Naive thymus-derived CD8-positive, alpha-beta T cell (primary cell): ENCODE data around the gene SLFN14. TPM values are rescaled to one million over a fixed set of nuclear protein-coding genes. Genes with fewer than 3 reads are reported as not detected.
"Not testable (repeated sequence)": the region's sequence is repeated elsewhere in the genome, so short reads cannot be mapped to it uniquely, and the experiment has no call there.

Experiments used
- ATAC-seq, 2 donors: fragments of 150-1000 bp; cut with Tn5 transposase in 1 of 2; sonication (Bioruptor Pico), chemical (Tn5 transposase) in 1 of 2; 1 replicate in 1 of 2; 2 replicates in 1 of 2; pipeline ENCODE4 v1.10.0; 2021; ENCODE audit warnings: mild to moderate bottlenecking in 2 of 2, moderate library complexity in 2 of 2
- POLR2A ChIA-PET: fragments of 350-600 bp; sonication (Branson Sonifier 250); formaldehyde crosslinking; loops from one replicate; lab custom pipeline; 2021; ENCODE audit warnings: antibody characterized with exemption; lab: Charles Lee
- DNase-seq, 10 donors: peaks; one replicate each; pipeline versions ENCODE4 v3.0.0 to v3.0.0-alpha.2; 2020 to 2022
- H3K27ac Mint-ChIP-seq, 10 donors: one replicate each; pipeline ENCODE4 v1.8.0; 2020 to 2022; ENCODE audit warnings: mild to moderate bottlenecking in 10 of 10, mixed read lengths in 10 of 10, moderate library complexity in 4 of 10, inconsistent platforms in 1 of 10
- H3K27me3 Mint-ChIP-seq, 5 donors: one replicate each; pipeline ENCODE4 v1.8.0; 2021 to 2022; ENCODE audit warnings: mixed read lengths in 5 of 5
- H3K36me3 Mint-ChIP-seq, 3 donors: one replicate each; pipeline ENCODE4 v1.8.0; 2020 to 2022; ENCODE audit warnings: mixed read lengths in 3 of 3, mild to moderate bottlenecking in 2 of 3, inconsistent platforms in 1 of 3
- H3K4me1 Mint-ChIP-seq, 4 donors: one replicate each; pipeline ENCODE4 v1.8.0; 2021 to 2022; ENCODE audit warnings: mixed read lengths in 4 of 4
- H3K4me3 Mint-ChIP-seq, 10 donors: one replicate each; pipeline ENCODE4 v1.8.0; 2020 to 2022; ENCODE audit warnings: mild to moderate bottlenecking in 10 of 10, mixed read lengths in 10 of 10, moderate library complexity in 6 of 10, inconsistent platforms in 1 of 10
- H3K9me3 Mint-ChIP-seq, 9 donors: one replicate each; pipeline ENCODE4 v1.8.0; 2020 to 2022; ENCODE audit warnings: mixed read lengths in 9 of 9, mild to moderate bottlenecking in 3 of 9, inconsistent platforms in 1 of 9, moderate library complexity in 1 of 9
- polyA plus RNA-seq, 3 donors: library from polyadenylated mRNA; unstranded; fragments of 300-500 nt; fragmentation: Illumina TruSeq; gene quantifications; one replicate each; pipeline ENCODE4 v1.2.3, GENCODE V29; 2021
- total RNA-seq, 8 experiments: library from RNA in 2 of 8; stranded (reverse) in 2 of 8; gene quantifications; one replicate each; pipeline ENCODE4 v1.2.3 and lab custom pipeline; 2021 to 2026

Gene SLFN14
- total and polyA plus RNA-seq, 5 experiments from 2014 or later = 0.06 to 0.33 (median 0.13) TPM; not detected in 2

DNA sequence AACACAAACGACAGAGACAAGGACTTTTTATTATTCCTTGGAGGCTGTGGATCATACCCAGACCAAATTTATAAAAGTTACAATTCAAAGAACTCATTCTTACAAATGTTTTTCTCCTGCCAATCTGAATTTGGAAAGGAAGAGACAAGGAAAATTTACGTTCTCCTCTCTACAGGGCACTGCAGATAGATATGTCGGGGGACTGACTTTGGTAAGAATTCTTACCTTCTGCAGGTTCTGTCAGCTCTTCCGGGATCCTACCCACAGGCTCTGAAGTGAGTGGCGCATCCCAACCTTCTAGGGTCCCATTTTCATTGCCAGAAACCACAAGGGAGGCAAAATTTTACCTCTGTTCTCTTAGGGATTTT, 21.0 kb downstream of the SLFN14 start:
- no peaks in the 10 kb centered on the region for H3K9me3 Mint-ChIP-seq
- DNase-seq (no peak), ATAC-seq (no peak)
- no peaks in the 10 kb centered on the region for H3K27me3 Mint-ChIP-seq
- POLR2A ChIA-PET = interaction anchor here (0.6 to 11.9 kb wide), 17 partner anchors 9 to 453 kb away, joined by 3 to 153 read pairs (median 4); partner anchors contain the start of genes PEX12, SLFN11, SLFN12 and SLFN13
- peak overlapping the region; percentile 90 to 100 (median 95) for H3K27ac Mint-ChIP-seq
- H3K36me3 Mint-ChIP-seq = peaks cover 2 to 11% (median 6%) of the 10 kb centered on the region in 3 donors
- H3K4me1 Mint-ChIP-seq = peaks cover 18 to 65% (median 52%) of the 10 kb centered on the region in 4 donors
- peak overlapping the region; percentile 64 to 98 (median 88) for H3K4me3 Mint-ChIP-seq

DNA sequence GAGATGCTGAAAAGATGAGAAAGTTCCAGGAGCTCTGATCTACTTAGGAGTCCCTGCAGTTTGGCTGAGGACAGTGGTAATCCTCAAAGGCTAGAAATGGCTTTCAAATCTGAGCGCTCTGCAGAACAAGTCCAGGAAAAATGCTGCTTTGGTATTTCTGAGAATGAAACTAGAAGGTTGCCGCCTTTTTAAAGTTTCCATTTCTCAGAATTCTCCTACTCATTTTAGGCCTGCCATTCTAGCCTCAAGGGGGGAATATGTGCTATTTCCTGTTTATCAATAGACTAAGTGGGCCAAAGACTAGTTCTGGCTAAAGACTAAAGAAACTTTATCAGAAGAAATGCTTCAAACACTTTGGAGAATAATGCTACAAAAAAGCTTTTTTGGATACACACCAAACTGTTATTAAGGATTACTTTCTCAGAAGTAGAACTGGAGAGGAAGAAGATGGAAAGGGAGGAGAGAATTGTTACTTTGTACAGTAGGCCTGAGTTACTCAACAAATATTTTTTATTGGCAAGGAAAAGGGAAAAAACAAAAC, 22.9 kb downstream of the SLFN14 start, which contains the start of gene SLFN12L:
TSS of gene SLFN12L (minus strand) at position 78 of the 541 bp plus-strand sequence. CDS start 15,314 bp downstream, outside the sequence.
- Mint-ChIP-seq H3K36me3 (peaks cover 6 to 16% (median 15%) of the 10 kb centered on the region in 3 donors), H3K27me3 (no peaks in the 10 kb centered on the region), H3K4me1 (peaks cover 23 to 65% (median 56%) of the 10 kb centered on the region in 4 donors), H3K27ac (peak within 1 kb of the TSS; percentile 67 to 100 (median 95)), H3K4me3 (peak within 1 kb of the TSS; percentile 70 to 94 (median 91)), H3K9me3 (no peaks in the 10 kb centered on the region)
- DNase-seq (peak in 3 of 10 donors; percentile 27 to 61 (median 50)), ATAC-seq (peak; percentile 16 to 20)
- POLR2A ChIA-PET = interaction anchor here (0.7 to 11.9 kb wide), 17 partner anchors 16 to 376 kb away, joined by 3 to 153 read pairs (median 4); partner anchors contain the start of genes PEX12, SLFN11 and SLFN5

DNA sequence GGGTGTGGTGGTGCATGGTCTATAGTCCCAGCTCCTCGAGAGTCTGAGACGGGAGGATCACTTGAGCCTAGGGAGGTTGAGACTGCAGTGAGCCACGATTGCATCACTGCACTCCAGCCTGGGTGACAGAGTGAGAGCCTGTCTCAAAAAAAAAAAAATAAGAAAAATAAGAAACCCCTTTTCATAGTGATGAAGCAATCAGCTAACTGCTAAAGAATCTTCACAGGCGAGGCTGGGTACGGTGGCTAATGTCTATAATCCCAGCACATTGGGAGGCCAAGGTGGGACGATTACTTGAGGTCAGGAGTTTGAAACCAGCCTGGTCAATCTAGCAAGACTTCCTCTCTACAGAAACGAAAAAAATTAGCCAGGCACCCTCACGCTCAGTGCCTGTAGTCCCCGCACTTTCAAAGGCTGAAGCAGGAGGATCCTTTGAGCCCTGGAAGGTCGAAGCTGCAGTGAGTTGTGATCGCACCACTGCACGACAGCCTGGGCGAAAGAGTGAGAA, 23.9 kb downstream of the SLFN14 start:
- Mint-ChIP-seq H3K27me3 (no peaks in the 10 kb centered on the region), H3K4me3 (peak overlapping the region; percentile 70 to 94 (median 91)), H3K27ac (peak overlapping the region; percentile 67 to 100 (median 95)), H3K36me3 (peaks cover 6 to 16% (median 16%) of the 10 kb centered on the region in 3 donors), H3K4me1 (peaks cover 23 to 69% (median 66%) of the 10 kb centered on the region in 4 donors), H3K9me3 (no peaks in the 10 kb centered on the region)
- POLR2A ChIA-PET = interaction anchor here (0.5 to 11.9 kb wide), 21 partner anchors 15 to 376 kb away, joined by 3 to 153 read pairs (median 4); partner anchors contain the start of genes HEATR9, PEX12, SLFN11 and SLFN13
- ATAC-seq = peak; percentile 39 to 40
- DNase-seq = peak in 3 of 10 donors; percentile 13 to 29 (median 22)

DNA sequence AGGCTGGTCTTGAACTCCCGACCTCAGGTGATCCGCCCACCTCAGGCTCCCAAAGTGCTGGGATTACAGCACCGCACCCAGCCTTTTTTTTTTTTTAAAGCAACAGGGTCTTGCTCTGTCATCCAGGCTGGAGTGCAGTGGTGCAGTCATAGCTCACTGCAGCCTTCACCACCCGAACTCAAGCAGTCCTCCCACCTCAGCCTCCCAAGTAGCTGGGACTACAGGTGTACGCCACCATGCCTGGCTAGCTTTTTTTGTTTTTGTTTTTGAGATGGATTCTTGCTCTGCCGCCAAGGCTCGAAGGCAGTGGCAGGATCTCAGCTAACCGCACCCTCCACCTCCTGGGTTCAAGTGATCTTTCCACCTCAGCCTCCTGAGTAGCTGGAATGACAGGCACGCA, 25.2 kb downstream of the SLFN14 start:
- DNase-seq, H3K9me3 Mint-ChIP-seq, ATAC-seq, H3K27me3 Mint-ChIP-seq: not testable (repeated sequence)
- peak overlapping the region; percentile 70 to 94 (median 91) for H3K4me3 Mint-ChIP-seq
- peaks cover 26 to 68% (median 65%) of the 10 kb centered on the region in 4 donors for H3K4me1 Mint-ChIP-seq
- peak overlapping the region; percentile 67 to 100 (median 95) for H3K27ac Mint-ChIP-seq
- H3K36me3 Mint-ChIP-seq = peaks cover 8 to 21% (median 16%) of the 10 kb centered on the region in 3 donors
- POLR2A ChIA-PET = interaction anchor here (0.7 to 11.9 kb wide), 13 partner anchors 48 to 322 kb away, joined by 3 to 153 read pairs (median 6); partner anchors contain the start of genes SLFN13 and SLFN5

DNA sequence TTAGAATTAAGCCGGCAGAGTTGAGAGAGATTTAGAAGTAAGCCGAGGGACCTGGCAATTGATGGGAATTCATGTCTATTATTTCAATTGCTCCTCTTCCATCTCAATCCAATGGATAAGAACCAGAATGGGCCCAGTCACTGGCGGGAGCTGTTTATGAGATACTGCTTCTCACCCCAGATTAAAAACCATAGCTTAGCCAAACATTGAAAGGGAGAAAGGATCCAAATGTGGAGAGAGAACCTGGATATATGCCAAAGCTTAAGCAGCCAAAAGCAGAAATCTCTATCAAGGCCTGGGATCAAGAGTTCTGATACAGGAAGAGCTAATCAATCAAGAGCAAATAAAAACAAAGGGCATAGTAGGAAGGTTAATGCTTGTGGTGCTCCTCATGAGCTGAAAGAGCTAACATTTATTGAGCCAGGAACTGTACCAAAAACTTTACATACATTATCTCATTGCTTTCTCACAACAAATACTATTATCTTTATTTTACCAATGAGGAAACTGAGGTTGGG, 26.0 kb downstream of the SLFN14 start:
- Mint-ChIP-seq H3K36me3 (peaks cover 8 to 25% (median 16%) of the 10 kb centered on the region in 3 donors), H3K4me1 (peaks cover 24 to 65% (median 64%) of the 10 kb centered on the region in 4 donors), H3K27me3 (no peaks in the 10 kb centered on the region)

DNA sequence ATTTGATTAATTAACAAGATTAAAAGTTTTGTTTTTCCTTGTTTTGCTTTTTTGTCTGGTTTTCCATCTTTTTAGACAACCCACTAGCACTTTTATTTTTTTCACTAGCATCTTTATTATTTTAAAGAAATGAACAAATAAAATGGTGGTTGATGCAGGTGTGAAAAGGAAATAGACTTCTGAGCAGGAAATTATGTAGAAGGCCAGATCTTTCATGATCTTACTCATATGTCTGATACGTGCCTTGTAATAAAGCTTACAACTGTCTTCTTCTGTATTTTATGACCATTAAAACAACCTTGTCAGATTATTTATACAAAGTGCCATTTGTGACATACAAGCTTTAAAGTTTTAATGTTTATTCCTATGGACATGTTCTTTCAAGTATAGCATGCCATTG, 29.5 kb downstream of the SLFN14 start:
- ATAC-seq (no peak), DNase-seq (no peak)
- Mint-ChIP-seq H3K9me3 (peaks cover 0 to 5% (median 0%) of the 10 kb centered on the region in 9 donors), H3K36me3 (peaks cover 14 to 44% (median 27%) of the 10 kb centered on the region in 3 donors), H3K27me3 (no peaks in the 10 kb centered on the region), H3K4me1 (peaks cover 37 to 79% (median 69%) of the 10 kb centered on the region in 4 donors), H3K4me3 (peak overlapping the region in 8 of 10 donors; percentile 1 to 83 (median 46)), H3K27ac (peak overlapping the region in 8 of 10 donors; percentile 40 to 98 (median 92))
- POLR2A ChIA-PET = interaction anchor here (0.9 to 11.9 kb wide), 7 partner anchors 10 to 318 kb away, joined by 3 to 153 read pairs (median 18); partner anchors contain the start of genes SLFN13 and SLFN5

More for the DNA sequence above, 26.0 kb downstream of the SLFN14 start:
- Mint-ChIP-seq H3K9me3 (no peaks in the 10 kb centered on the region), H3K4me3 (peak overlapping the region; percentile 70 to 94 (median 91)), H3K27ac (peak overlapping the region; percentile 67 to 100 (median 95))
- ATAC-seq (no peak), DNase-seq (no peak)
- POLR2A ChIA-PET = interaction anchor here (0.5 to 11.9 kb wide), 20 partner anchors 11 to 471 kb away, joined by 3 to 153 read pairs (median 5); partner anchors contain the start of genes RFFL, SLFN11, SLFN13 and SLFN5

DNA sequence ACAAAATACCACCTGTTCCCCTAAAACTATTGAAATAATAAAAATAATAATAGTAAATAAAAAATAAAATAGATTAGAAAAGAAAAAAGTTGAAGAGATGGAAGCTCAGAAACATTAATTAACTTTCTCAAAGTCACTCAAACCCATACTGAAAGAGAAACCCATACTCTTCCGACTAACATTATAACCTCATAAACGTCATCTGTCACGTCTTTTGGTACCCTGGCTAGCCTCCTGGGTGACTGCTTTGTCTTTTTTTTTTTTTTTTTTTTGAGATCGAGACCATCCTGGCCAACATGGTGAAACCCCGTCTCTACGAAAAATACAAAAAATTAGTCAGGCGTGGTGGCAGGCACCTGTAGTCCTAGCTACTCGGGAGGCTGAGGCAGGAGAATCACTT, 30.8 kb downstream of the SLFN14 start:
- H3K27ac Mint-ChIP-seq = peak overlapping the region; percentile 29 to 97 (median 77)
- peaks cover 0 to 8% (median 0%) of the 10 kb centered on the region in 9 donors for H3K9me3 Mint-ChIP-seq
- H3K36me3 Mint-ChIP-seq = peaks cover 11 to 43% (median 33%) of the 10 kb centered on the region in 3 donors
- H3K27me3 Mint-ChIP-seq = no peaks in the 10 kb centered on the region
- DNase-seq = no peak
- H3K4me1 Mint-ChIP-seq = peaks cover 49 to 86% (median 79%) of the 10 kb centered on the region in 4 donors
- H3K4me3 Mint-ChIP-seq = peak overlapping the region in 9 of 10 donors; percentile 13 to 83 (median 69)
- POLR2A ChIA-PET = interaction anchor here (0.6 to 1.5 kb wide), 5 partner anchors 9 to 217 kb away, joined by 3 to 4 read pairs (median 3); no protein-coding TSS in a partner anchor
- ATAC-seq = no peak

DNA sequence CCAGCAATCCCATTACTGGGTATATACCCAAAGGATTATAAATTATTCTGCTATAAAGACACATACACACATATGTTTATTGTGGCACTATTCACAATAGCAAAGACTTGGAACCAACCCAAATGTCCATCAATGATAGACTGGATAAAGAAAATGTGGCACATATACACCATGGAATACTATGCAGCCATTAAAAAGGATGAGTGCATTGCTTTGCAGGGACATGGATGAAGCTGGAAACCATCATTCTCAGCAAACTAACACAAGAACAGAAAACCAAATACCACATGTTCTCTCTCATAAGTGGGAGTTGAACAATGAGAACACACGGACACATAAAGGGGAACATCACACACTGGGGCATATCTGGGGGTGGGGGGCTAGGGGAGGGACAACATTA, 31.3 kb downstream of the SLFN14 start:
- Mint-ChIP-seq H3K4me3 (peak overlapping the region in 6 of 10 donors; percentile 23 to 77 (median 46)), H3K27ac (peak overlapping the region in 8 of 10 donors; percentile 29 to 97 (median 88)), H3K4me1 (peaks cover 50 to 86% (median 79%) of the 10 kb centered on the region in 4 donors), H3K36me3 (peaks cover 7 to 39% (median 32%) of the 10 kb centered on the region in 3 donors)
- not testable (repeated sequence) for H3K27me3 Mint-ChIP-seq, H3K9me3 Mint-ChIP-seq, DNase-seq, ATAC-seq
- POLR2A ChIA-PET = interaction anchor here (0.7 to 1.5 kb wide), 3 partner anchors 42 to 286 kb away, joined by 3 read pairs; partner anchors contain the start of gene SLFN5

DNA sequence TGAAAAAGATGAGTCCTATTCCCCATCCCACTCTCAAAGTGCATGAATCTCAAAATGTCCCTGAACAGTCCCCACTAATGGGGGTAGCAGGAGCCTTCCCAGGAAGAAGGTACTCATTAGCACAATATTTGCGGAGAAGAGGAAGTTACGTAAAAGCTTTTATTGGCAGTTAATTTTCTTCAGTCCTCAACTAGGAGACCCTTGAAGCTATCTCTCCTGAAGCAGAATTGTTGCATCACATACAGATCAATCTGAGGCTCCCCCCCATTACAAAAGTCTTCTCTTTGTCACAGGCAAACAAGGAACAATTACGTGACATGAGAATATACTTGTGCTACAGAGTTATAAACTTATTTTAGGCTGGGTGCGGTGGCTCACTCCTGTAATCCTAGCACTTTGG, 37.3 kb downstream of the SLFN14 start:
- H3K27me3 Mint-ChIP-seq = no peaks in the 10 kb centered on the region
- H3K9me3 Mint-ChIP-seq = peaks cover 0 to 10% (median 0%) of the 10 kb centered on the region in 9 donors
- H3K36me3 Mint-ChIP-seq = peaks cover 0 to 70% (median 32%) of the 10 kb centered on the region in 3 donors
- POLR2A ChIA-PET = interaction anchor here (0.8 to 4.9 kb wide), 6 partner anchors 10 to 281 kb away, joined by 3 to 35 read pairs (median 12); partner anchors contain the start of gene SLFN5
- peaks cover 69 to 100% (median 95%) of the 10 kb centered on the region in 4 donors for H3K4me1 Mint-ChIP-seq
- ATAC-seq (no peak), DNase-seq (no peak)
- peak overlapping the region in 9 of 10 donors; percentile 32 to 66 (median 42) for H3K4me3 Mint-ChIP-seq
- H3K27ac Mint-ChIP-seq = peak overlapping the region in 9 of 10 donors; percentile 24 to 95 (median 70)

DNA sequence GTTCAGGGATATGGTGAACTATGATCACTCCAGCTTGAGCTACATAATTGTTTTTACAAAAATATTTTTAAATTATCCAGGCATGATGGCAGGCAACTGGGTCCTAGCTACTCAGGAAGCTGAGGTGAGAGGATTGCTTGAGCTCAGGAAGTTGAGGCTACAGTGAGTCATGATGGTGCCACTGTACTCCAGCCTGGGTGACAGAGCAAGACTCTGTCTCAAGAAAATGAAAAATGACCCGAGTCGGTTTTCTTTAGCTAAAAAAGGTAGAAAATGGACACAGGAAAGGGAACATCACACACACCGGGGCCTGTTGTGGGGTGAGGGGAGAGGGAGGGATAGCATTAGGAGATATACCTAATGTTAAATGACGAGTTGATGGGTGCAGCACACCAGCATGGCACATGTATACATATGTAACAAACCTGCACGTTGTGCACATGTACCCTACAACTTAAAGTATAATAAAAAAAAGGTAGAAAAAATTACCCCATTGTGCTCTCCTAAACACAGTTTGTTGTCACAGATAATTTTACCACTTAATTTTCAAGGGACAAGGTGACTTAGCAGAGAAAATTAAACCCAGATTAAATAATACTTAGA, 38.9 kb downstream of the SLFN14 start:
- Mint-ChIP-seq H3K27ac (peak overlapping the region; percentile 34 to 96 (median 92)), H3K4me3 (peak overlapping the region; percentile 39 to 89 (median 80)), H3K36me3 (peaks cover 0 to 76% (median 37%) of the 10 kb centered on the region in 3 donors), H3K4me1 (peaks cover 70 to 100% (median 95%) of the 10 kb centered on the region in 4 donors)
- POLR2A ChIA-PET = interaction anchor here (0.7 to 4.9 kb wide), 9 partner anchors 9 to 282 kb away, joined by 3 to 35 read pairs (median 5); partner anchors contain the start of genes SLFN12L, SLFN13 and SLFN5
- ATAC-seq (peak; percentile 96 to 98), DNase-seq (peak in 6 of 10 donors; percentile 26 to 66 (median 42))
- H3K9me3 Mint-ChIP-seq, H3K27me3 Mint-ChIP-seq: not testable (repeated sequence)

DNA sequence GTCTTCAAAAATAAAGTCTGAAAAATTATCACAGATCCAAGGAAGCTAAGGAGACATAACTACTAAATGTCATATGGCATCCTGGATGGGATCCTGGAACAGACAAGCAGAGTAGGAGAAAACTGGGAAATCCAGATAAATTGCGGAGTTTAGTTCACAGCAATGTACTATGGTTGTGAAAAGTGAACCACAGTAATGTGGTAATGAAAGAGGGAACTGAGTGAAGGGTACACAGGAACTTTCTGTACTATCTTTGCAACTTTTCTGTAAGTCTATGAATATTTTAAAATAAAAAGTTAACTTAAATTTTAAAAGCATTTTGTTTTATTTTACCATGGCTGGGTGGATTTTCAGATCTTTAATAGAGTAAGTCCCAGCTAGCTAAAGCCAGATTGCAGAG, 39.5 kb downstream of the SLFN14 start:
- H3K36me3 Mint-ChIP-seq = peaks cover 0 to 75% (median 31%) of the 10 kb centered on the region in 3 donors
- POLR2A ChIA-PET = interaction anchor here (0.5 to 4.9 kb wide), 10 partner anchors 10 to 282 kb away, joined by 3 to 35 read pairs (median 6); partner anchors contain the start of genes SLFN12L, SLFN13 and SLFN5
- no peaks in the 10 kb centered on the region for H3K27me3 Mint-ChIP-seq
- H3K4me1 Mint-ChIP-seq = peaks cover 69 to 100% (median 93%) of the 10 kb centered on the region in 4 donors
- peak; percentile 25 to 34 for ATAC-seq
- no peak for DNase-seq
- H3K4me3 Mint-ChIP-seq = peak overlapping the region in 9 of 10 donors; percentile 39 to 89 (median 81)
- H3K27ac Mint-ChIP-seq = peak overlapping the region in 9 of 10 donors; percentile 40 to 96 (median 92)
- H3K9me3 Mint-ChIP-seq = peaks cover 0 to 10% (median 0%) of the 10 kb centered on the region in 9 donors
